GM12872 (cell line): ENCODE data around the gene LARGE2.

Experiments used
- TF ChIP-seq, protein P1 (sequence below): IDR thresholded peaks from 3 replicates; pipeline ENCODE4 v1.5.1; 2011; ENCODE audit warnings: low read depth, mild to moderate bottlenecking, low read length, moderate library complexity; ENCODE audit not compliant: insufficient read depth

LARGE2 gene

DNA sequence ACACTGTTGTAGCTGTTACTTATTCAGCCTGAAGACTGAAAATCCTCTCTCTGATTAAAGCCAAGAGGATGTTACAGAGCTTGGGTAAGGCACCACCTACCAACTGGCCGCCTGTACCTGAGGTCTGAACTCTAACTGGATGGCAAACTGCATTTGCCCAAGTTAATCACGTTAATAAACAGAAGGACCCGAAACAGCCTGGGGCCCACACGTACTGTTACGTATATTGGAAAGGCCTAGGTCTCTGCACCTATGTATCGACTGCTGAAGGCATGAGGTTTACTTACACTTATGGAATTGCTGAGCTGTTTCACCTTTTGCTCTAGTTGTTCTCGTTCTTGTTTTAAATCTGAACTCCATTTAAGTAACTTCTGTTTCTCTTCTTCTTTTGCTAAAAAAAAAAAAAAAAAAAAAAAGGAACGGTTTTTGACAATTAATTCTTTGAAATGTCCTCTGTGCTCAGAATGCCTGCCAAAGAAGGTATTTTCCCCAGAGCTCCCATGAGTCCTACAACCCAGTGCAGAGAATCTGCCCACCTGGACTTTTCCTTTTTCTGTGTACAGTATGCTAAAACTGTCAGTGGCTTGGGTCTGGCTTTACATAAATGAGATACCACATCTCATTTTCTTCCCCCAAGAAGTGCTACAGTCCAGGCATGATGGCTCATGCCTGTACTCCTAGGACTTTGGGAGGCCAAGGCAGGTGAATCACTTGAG lies 13.1 kb downstream of the LARGE2 start:
- TF ChIP-seq, protein P1, sequence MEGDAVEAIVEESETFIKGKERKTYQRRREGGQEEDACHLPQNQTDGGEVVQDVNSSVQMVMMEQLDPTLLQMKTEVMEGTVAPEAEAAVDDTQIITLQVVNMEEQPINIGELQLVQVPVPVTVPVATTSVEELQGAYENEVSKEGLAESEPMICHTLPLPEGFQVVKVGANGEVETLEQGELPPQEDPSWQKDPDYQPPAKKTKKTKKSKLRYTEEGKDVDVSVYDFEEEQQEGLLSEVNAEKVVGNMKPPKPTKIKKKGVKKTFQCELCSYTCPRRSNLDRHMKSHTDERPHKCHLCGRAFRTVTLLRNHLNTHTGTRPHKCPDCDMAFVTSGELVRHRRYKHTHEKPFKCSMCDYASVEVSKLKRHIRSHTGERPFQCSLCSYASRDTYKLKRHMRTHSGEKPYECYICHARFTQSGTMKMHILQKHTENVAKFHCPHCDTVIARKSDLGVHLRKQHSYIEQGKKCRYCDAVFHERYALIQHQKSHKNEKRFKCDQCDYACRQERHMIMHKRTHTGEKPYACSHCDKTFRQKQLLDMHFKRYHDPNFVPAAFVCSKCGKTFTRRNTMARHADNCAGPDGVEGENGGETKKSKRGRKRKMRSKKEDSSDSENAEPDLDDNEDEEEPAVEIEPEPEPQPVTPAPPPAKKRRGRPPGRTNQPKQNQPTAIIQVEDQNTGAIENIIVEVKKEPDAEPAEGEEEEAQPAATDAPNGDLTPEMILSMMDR, result no peak

GRCh38 chr11:45936511-45937054 lies 14.1 kb downstream of the LARGE2 start:
- TF ChIP-seq, protein P1, result no peak

GRCh38 chr11:45937916-45938315 lies 15.5 kb downstream of the LARGE2 start:
- TF ChIP-seq, protein P1, result no peak

- TF ChIP-seq, protein P1, result no peak
Observed at GRCh38 chr11:45939836-45940235, 17.4 kb downstream of the LARGE2 start.

GRCh38 chr11:45941285-45941684 lies 18.8 kb downstream of the LARGE2 start:
- TF ChIP-seq, protein P1, result no peak

DNA sequence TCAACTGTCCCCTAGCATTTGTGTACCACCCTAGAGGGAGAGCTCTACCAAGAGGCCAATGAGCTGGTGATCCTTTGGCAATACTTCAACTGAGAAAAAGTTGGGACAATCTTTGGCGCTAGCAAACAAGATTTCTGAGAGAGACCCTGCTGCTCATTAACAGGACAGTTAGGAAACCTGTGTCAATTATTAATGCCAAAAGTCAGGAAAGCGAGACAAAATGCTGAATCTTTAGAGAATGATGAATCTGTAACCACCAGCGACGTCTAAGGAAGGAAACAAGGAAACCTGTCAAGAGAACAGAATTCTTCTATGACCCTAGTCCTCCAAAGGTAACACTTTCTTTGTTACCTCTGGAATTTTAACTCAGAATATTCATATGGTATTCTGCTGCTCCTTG lies 19.9 kb downstream of the LARGE2 start:
- TF ChIP-seq, protein P1, result no peak

DNA sequence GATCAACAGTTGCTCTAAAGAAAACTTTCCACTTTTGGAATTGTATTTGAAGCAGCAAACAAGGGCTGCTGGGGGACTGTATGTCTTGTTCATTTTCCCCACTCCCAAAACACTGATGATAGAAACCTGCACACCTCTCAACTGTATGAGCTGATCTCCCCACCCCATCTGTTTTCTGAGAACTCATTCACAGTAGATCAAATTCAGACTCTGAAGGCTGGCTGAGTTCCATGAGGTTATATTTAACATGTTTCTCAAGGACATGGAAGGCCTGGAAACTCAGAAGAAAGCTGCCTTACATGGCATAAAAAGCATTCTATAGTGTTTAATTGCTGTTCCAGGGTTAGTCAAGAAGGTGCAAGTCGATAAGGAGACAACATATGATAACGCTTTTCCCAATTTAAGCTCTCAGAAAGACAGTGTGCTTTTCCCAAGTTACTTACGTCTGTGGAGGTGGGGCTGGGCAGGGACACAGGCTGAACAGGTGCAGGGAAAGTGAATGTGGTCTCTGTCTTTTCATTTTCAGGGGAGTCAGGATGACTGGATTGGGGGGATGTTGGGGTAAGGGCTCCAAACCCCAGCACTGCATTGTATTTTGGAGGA lies 23.0 kb downstream of the LARGE2 start:
- TF ChIP-seq, protein P1, result no peak
